Adipocyte (in vitro differentiated cells): Measurements from ENCODE around the gene PATL2.
"Not testable (repeated sequence)": the region's sequence is repeated elsewhere in the genome, so short reads cannot be mapped to it uniquely, and the experiment has no call there.

ENCODE experiments used
- DNase-seq: peaks from one replicate; pipeline ENCODE4 v3.0.0-alpha.2; 2015; ENCODE audit warnings: low read depth
- H3K27me3 ChIP-seq: replicated peaks from 2 replicates; pipeline ENCODE4 v1.7.0; 2013; ENCODE audit warnings: mild to moderate bottlenecking, low read length, moderate library complexity; ENCODE audit not compliant: control insufficient read depth, insufficient read depth
- H3K36me3 ChIP-seq: 2 replicates; pipeline ENCODE4 v1.7.0; 2013; ENCODE audit warnings: low read length, mild to moderate bottlenecking, moderate library complexity; ENCODE audit not compliant: control insufficient read depth, insufficient read depth, severe bottlenecking
- H3K4me1 ChIP-seq: 2 replicates; pipeline ENCODE4 v1.7.0; 2013; ENCODE audit warnings: mild to moderate bottlenecking, low read length, moderate library complexity; ENCODE audit not compliant: control insufficient read depth, insufficient read depth
- H3K4me3 ChIP-seq: 2 replicates; pipeline ENCODE4 v1.7.0; 2013; ENCODE audit warnings: mild to moderate bottlenecking, low read length, moderate library complexity
- H3K9ac ChIP-seq: 2 replicates; pipeline ENCODE4 v1.7.0; 2013; ENCODE audit warnings: mild to moderate bottlenecking, low read length, moderate library complexity
- H3K9me3 ChIP-seq: 2 replicates; pipeline ENCODE4 v1.7.0; 2013; ENCODE audit warnings: mild to moderate bottlenecking, low read length, moderate library complexity; ENCODE audit not compliant: control insufficient read depth

The PATL2 gene

GRCh38 chr15:44728576-44729407 lies 17.7 kb upstream of the PATL2 start:
- DNase-seq: peak; percentile 99
- Histone ChIP-seq H3K4me1 (peaks cover 43% of the 10 kb centered on the region), H3K27me3 (no peaks in the 10 kb centered on the region), H3K36me3 (peaks cover 10% of the 10 kb centered on the region), H3K4me3 (peak overlapping the region; percentile 97), H3K9ac (peak overlapping the region; percentile 99), H3K9me3 (no peaks in the 10 kb centered on the region)

DNA sequence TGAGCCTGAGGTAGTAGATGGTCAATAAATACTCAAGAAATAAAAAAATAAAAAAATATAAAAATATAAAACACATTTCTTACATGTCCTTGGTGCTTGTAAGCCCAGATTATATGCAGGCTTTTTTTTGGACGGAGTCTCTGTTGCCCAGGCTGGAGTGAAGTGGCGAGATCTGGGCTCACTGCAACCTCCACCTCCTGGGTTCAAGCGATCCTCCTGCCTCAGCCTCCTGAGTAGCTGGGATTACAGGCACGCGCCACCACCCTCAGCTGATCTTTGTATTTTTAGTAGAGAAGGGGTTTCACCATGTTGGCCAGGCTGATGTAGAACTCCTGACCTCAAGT lies 17.1 kb upstream of the PATL2 start:
- H3K9me3 ChIP-seq, DNase-seq, H3K27me3 ChIP-seq: not testable (repeated sequence)
- H3K9ac ChIP-seq: peak overlapping the region; percentile 99
- peaks cover 43% of the 10 kb centered on the region for H3K4me1 ChIP-seq
- peak overlapping the region; percentile 97 for H3K4me3 ChIP-seq
- peaks cover 10% of the 10 kb centered on the region for H3K36me3 ChIP-seq

DNA sequence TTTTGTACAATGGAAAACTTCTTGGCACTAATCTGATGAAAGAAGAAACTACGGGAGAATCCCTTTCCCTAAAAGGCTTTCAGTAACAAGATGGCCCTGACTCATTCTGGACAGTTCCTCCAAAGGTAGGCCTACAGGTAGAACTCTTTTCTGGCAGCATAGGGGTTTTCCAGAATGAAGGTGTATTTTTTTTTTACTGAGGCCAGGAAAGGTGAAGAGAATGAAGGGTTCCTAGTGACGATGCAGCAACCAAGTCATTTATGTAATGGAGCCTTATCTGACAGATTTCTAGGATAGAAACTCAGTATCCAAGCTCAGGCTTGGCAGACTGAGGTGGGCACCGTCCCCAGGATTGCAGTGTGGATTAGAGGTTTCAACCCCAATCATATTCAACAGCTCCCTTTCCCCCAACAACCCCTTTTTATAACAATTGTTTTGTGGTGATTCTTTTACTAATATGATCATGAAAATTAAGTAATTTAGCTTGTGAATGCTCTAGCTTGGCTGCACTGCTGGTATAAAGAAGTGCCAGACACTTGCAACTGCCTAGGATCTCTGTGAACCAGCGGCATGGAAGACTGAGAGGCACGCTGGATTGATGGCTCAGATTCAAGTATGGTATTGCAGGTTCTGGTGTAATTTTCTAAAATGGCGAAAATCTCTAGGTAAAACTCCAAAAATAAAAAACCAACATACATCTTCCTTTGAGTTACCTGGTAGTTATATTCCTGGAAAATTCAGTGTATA lies 16.5 kb upstream of the PATL2 start:
- no peaks in the 10 kb centered on the region for H3K9me3 ChIP-seq
- no peaks in the 10 kb centered on the region for H3K27me3 ChIP-seq
- peaks cover 10% of the 10 kb centered on the region for H3K36me3 ChIP-seq
- H3K4me1 ChIP-seq: peaks cover 43% of the 10 kb centered on the region
- DNase-seq: no peak
- H3K9ac ChIP-seq: peak overlapping the region; percentile 99
- H3K4me3 ChIP-seq: no peak overlapping the region

- H3K9ac ChIP-seq: peak overlapping the region; percentile 62
- H3K4me3 ChIP-seq: peak overlapping the region; percentile 60
- H3K27me3 ChIP-seq: no peaks in the 10 kb centered on the region
- peaks cover 5% of the 10 kb centered on the region for H3K36me3 ChIP-seq
- no peaks in the 10 kb centered on the region for H3K9me3 ChIP-seq
- H3K4me1 ChIP-seq: peaks cover 43% of the 10 kb centered on the region
- peak; percentile 83 for DNase-seq
Observed at GRCh38 chr15:44726568-44727484, 15.7 kb upstream of the PATL2 start.

DNA sequence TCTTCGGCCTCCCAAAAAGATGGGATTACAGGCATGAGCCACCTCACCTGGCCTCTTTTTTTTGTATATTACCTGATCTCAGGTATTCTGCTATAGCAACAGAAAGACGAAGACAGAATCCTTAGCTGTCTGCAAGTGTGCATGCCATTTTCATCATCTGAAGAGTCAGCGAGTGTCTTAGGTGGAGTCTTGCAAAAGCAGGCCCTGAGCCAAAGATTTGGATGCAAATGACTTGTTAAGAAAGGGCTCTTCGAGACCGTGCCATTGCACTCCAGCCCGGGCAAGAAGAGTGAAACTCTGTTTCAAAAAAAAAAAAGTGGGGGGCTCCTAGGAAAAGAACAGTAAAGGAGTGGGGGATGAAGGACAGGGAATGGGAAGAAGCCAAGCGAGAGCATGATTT lies 15.0 kb upstream of the PATL2 start:
- no peak for DNase-seq
- peak overlapping the region; percentile 60 for H3K4me3 ChIP-seq
- no peaks in the 10 kb centered on the region for H3K36me3 ChIP-seq
- peak overlapping the region; percentile 62 for H3K9ac ChIP-seq
- H3K9me3 ChIP-seq: no peaks in the 10 kb centered on the region
- H3K4me1 ChIP-seq: peaks cover 37% of the 10 kb centered on the region
- no peaks in the 10 kb centered on the region for H3K27me3 ChIP-seq

DNA sequence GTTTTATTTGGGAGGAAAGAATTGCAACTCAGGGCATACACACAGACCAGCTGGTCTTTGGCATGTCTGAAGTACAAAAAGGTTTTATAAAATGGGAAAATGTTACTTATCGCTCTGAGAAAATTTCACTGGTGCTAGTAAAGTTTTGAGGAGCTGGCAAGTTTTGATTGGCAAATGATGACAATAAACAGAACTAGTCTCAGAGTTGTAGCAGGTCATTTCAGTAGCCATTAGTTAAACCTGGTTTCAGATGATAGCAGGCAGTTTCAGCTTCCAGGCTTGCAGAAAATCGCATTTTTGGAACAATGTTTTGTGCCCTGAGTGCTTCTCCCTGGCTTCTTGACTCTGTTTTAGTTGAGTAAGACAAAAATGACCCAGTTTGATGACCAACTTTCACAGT lies 10.9 kb upstream of the PATL2 start:
- Histone ChIP-seq H3K4me1 (peaks cover 20% of the 10 kb centered on the region), H3K36me3 (peaks cover 27% of the 10 kb centered on the region), H3K9ac (no peak overlapping the region), H3K9me3 (no peaks in the 10 kb centered on the region), H3K27me3 (no peaks in the 10 kb centered on the region), H3K4me3 (no peak overlapping the region)
- no peak for DNase-seq

- H3K36me3 ChIP-seq: peaks cover 41% of the 10 kb centered on the region
- DNase-seq: no peak
- H3K27me3 ChIP-seq: no peaks in the 10 kb centered on the region
- no peak overlapping the region for H3K9ac ChIP-seq
- no peaks in the 10 kb centered on the region for H3K9me3 ChIP-seq
- peaks cover 9% of the 10 kb centered on the region for H3K4me1 ChIP-seq
- no peak overlapping the region for H3K4me3 ChIP-seq
Observed at GRCh38 chr15:44720460-44721176, 9.5 kb upstream of the PATL2 start.

GRCh38 chr15:44720000-44720435 lies 8.9 kb upstream of the PATL2 start:
- H3K9ac ChIP-seq, H3K4me3 ChIP-seq, H3K27me3 ChIP-seq, DNase-seq, H3K4me1 ChIP-seq, H3K9me3 ChIP-seq: not testable (repeated sequence)
- peaks cover 47% of the 10 kb centered on the region for H3K36me3 ChIP-seq

DNA sequence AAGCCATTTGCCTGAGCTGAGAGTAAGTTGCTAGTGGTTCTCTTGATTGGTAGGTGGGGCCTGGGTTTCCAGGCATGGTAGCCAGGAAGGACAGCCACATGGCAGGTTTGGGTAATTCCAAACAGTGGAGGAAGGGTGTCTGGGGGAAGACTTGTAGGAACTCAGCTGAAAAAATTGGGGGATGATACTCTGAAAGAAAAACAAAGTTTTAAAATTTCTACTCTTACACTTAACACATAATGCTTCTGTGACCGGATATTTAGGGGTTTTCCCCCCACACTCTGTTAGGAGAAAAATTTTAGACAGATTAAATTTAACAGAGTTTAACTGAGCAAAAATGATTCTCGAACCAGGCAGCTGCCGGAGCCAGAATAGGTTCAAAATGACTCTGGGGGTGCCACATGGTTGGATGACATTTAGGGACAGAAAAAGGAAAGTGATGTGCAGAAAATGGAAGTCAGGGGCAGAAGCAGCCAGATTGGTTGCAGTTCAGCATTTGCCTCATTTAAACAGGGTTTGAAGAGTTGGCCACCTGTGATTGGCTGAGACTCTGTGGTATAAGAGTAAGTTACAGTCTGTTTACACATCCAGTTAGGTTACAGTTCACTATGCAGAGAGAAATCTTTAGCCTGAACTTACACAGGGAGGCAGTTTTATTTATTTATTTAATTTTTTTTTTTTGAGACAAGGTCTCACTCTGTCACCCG lies 8.3 kb upstream of the PATL2 start:
- H3K4me3 ChIP-seq: no peak overlapping the region
- no peaks in the 10 kb centered on the region for H3K27me3 ChIP-seq
- no peak for DNase-seq
- H3K4me1 ChIP-seq: peaks cover 9% of the 10 kb centered on the region
- H3K9me3 ChIP-seq: no peaks in the 10 kb centered on the region
- peaks cover 48% of the 10 kb centered on the region for H3K36me3 ChIP-seq
- no peak overlapping the region for H3K9ac ChIP-seq

DNA sequence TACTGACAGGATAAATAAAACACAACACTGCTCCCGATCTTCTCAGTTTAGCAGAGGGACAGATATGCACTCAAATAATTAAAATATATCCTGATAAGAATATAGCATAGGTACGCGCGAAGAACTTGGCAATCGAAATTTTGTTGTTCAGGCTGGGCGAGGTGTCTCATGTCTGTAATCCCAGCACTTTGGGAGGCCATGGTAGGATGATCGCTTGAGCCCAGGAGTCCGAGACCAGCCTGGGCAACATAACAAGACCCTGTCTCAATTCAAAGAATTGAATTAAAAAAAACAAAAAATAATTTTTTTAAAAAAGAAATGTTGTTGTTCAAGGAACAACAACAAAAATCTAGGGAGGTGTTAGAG lies 7.8 kb upstream of the PATL2 start:
- DNase-seq: no peak
- Histone ChIP-seq H3K27me3 (no peaks in the 10 kb centered on the region), H3K4me1 (peaks cover 13% of the 10 kb centered on the region), H3K36me3 (peaks cover 51% of the 10 kb centered on the region), H3K9me3 (no peaks in the 10 kb centered on the region), H3K9ac (no peak overlapping the region), H3K4me3 (no peak overlapping the region)
